Right lobe of liver (tissue), 6 donors: Measurements from ENCODE around the gene ERMAP. TPM values are rescaled to one million over a fixed set of nuclear protein-coding genes. Genes with fewer than 3 reads are reported as not detected.
"Not testable (repeated sequence)": the region's sequence is repeated elsewhere in the genome, so short reads cannot be mapped to it uniquely, and the experiment has no call there.

ENCODE experiments used
- ATAC-seq, 4 donors: fragments of 200-7000 bp; cut with Tn5 transposase; one replicate each; pipeline ENCODE4 v1.9.1; 2020; ENCODE audit warnings: mild to moderate bottlenecking in 4 of 4, moderate library complexity in 4 of 4
- DNase-seq, 3 donors: peaks; one replicate each; pipeline ENCODE4 v3.0.0-alpha.2; 2020
- H3K27ac ChIP-seq, 3 donors: fragments of 200-600 bp; one replicate each; pipeline ENCODE4 v1.8.0; 2022
- H3K27me3 ChIP-seq, 2 donors: fragments of 200-600 bp; one replicate each; pipeline ENCODE4 v1.8.0; 2022
- H3K36me3 ChIP-seq, 4 donors: fragments of 200-600 bp; sonication (generic) in 1 of 4; one replicate each; pipeline versions ENCODE4 v1.5.1 to v1.8.0; 2017 to 2022; ENCODE audit warnings: control low read depth in 1 of 4
- H3K4me1 ChIP-seq, 4 donors: fragments of 200-600 bp; sonication (generic) in 1 of 4; one replicate each; pipeline versions ENCODE4 v1.5.1 to v1.8.0; 2017 to 2022; ENCODE audit warnings: control low read depth in 1 of 4
- H3K4me3 ChIP-seq, 3 donors: fragments of 200-600 bp; one replicate each; pipeline ENCODE4 v1.8.0; 2022
- H3K9me3 ChIP-seq, 4 donors: fragments of 200-600 bp; sonication (generic) in 1 of 4; one replicate each; pipeline versions ENCODE4 v1.5.1 to v1.8.0; 2017 to 2022; ENCODE audit warnings: control low read depth in 1 of 4
- CTCF ChIP-seq, 4 donors: fragments of 200-600 bp in 3 of 4; fragments of 450-650 bp in 1 of 4; IDR thresholded peaks; one replicate each; pipeline versions ENCODE4 v1.5.1 to v1.8.0; 2016 to 2022; ENCODE audit warnings: antibody characterized with exemption in 4 of 4, mild to moderate bottlenecking in 2 of 4
- POLR2A ChIP-seq: fragments of 450-650 bp; IDR thresholded peaks from one replicate; pipeline ENCODE4 v1.6.1; 2017; ENCODE audit warnings: antibody characterized with exemption, mild to moderate bottlenecking
- WGBS: methylation state at CpG from one replicate; pipeline ENCODE4 v1.1.6; 2018; ENCODE audit warnings: low coverage, low lambda C conversion rate; ENCODE audit not compliant: insufficient coverage; ENCODE audit errors: missing lambda C conversion rate; 5-methylcytosine and 5-hydroxymethylcytosine counted together
- intact Hi-C, 2 donors: fragments of 100-400 bp; cut with DNase I; formaldehyde crosslinking; loops; one replicate each; pipeline versions ENCODE4 v1.11.2 to v1.14.1; 2022
- total RNA-seq, 6 experiments: library from RNA; depleted of rRNA in 2 of 6; stranded (reverse); fragments of >200 nt in 2 of 6; fragmentation: NEBNext Ultra II Directional in 3 of 6; extraction: Animal tissue kit (Norgen Biotek cat#: 25700) in 3 of 6; gene quantifications; one replicate each; pipeline versions ENCODE4 v1.1.0 to v1.2.4, GENCODE V29; 2016 to 2023
- donor health status: DM: no; HTN: yes; CAD: no.
- donor health status: DM: no; HTN: no; CAD: no.
- donor health status: DM: no; HTN: no; CAD: no.
- donor health status: DM: no; HTN: yes; CAD: no.
- donor health status: DM: no; HTN: yes; CAD: no.

Gene ERMAP
- total RNA-seq, 6 experiments from 2014 or later: 6.6 to 16.2 (median 13.9) TPM

- no peak for DNase-seq
- ATAC-seq: no peak
- H3K9me3 ChIP-seq: no peaks in the 10 kb centered on the region
- TF ChIP-seq CTCF (IDR thresholded peaks at IDR 0.05): peak in 1 of 4 donors; percentile 4
- no peak for TF ChIP-seq POLR2A
- H3K36me3 ChIP-seq: no peaks in the 10 kb centered on the region
- H3K27me3 ChIP-seq: no peaks in the 10 kb centered on the region
- no peak overlapping the region for H3K27ac ChIP-seq
- 56% methylated on average over 3 of the region's 4 CpGs for WGBS
- intact Hi-C loops: no loop called here
- H3K4me1 ChIP-seq: no peaks in the 10 kb centered on the region
- H3K4me3 ChIP-seq: no peak overlapping the region
Measured at GRCh38 chr1:42860339-42861013, 43.6 kb downstream of the ERMAP start.

GRCh38 chr1:42861014-42861399 is 44.1 kb downstream of the ERMAP start:
- no peak overlapping the region for H3K27ac ChIP-seq
- intact Hi-C loops: no loop called here
- no peaks in the 10 kb centered on the region for H3K4me1 ChIP-seq
- no peak overlapping the region for H3K4me3 ChIP-seq
- no peaks in the 10 kb centered on the region for H3K27me3 ChIP-seq
- no peaks in the 10 kb centered on the region for H3K9me3 ChIP-seq
- ATAC-seq (no peak), DNase-seq (no peak)
- H3K36me3 ChIP-seq: no peaks in the 10 kb centered on the region
- TF ChIP-seq POLR2A (no peak), CTCF (IDR thresholded peaks at IDR 0.05) (no peak)

- Histone ChIP-seq H3K36me3 (no peaks in the 10 kb centered on the region), H3K4me1 (no peaks in the 10 kb centered on the region), H3K27me3 (no peaks in the 10 kb centered on the region), H3K27ac (no peak overlapping the region), H3K9me3 (no peaks in the 10 kb centered on the region), H3K4me3 (no peak overlapping the region)
- no peak for ATAC-seq
- WGBS: 82% methylated on average over 5 of the region's 5 CpGs
- TF ChIP-seq POLR2A: no peak
- no peak for TF ChIP-seq CTCF (IDR thresholded peaks at IDR 0.05)
- intact Hi-C loops: no loop called here
- no peak for DNase-seq
Measured at GRCh38 chr1:42866549-42866948, 49.6 kb downstream of the ERMAP start.

GRCh38 chr1:42868466-42868865 is 51.5 kb downstream of the ERMAP start:
- H3K27ac ChIP-seq, H3K9me3 ChIP-seq, H3K36me3 ChIP-seq, DNase-seq, intact Hi-C loops, H3K27me3 ChIP-seq, H3K4me1 ChIP-seq, H3K4me3 ChIP-seq, ATAC-seq: not testable (repeated sequence)
- 73% methylated on average over 4 of the region's 4 CpGs for WGBS

- H3K27ac ChIP-seq, H3K27me3 ChIP-seq, H3K36me3 ChIP-seq, H3K9me3 ChIP-seq, DNase-seq, ATAC-seq, intact Hi-C loops, H3K4me1 ChIP-seq, H3K4me3 ChIP-seq: not testable (repeated sequence)
- WGBS: 67% methylated on average over 2 of the region's 2 CpGs
Measured at GRCh38 chr1:42869254-42869653, 52.3 kb downstream of the ERMAP start.

- ATAC-seq, H3K9me3 ChIP-seq, H3K36me3 ChIP-seq, H3K27ac ChIP-seq, H3K27me3 ChIP-seq, intact Hi-C loops, H3K4me1 ChIP-seq, H3K4me3 ChIP-seq, DNase-seq: not testable (repeated sequence)
- 94% methylated on average over 2 of the region's 2 CpGs for WGBS
Measured at GRCh38 chr1:42869751-42870150, 52.8 kb downstream of the ERMAP start.

- H3K27me3 ChIP-seq, DNase-seq, H3K36me3 ChIP-seq, H3K27ac ChIP-seq, intact Hi-C loops, ATAC-seq, H3K9me3 ChIP-seq, H3K4me3 ChIP-seq: not testable (repeated sequence)
- peaks cover 0 to 13% (median 0%) of the 10 kb centered on the region in 4 donors for H3K4me1 ChIP-seq
Measured at GRCh38 chr1:42873108-42873507, 56.2 kb downstream of the ERMAP start.
